Thyroid gland (tissue), 4 donors: ENCODE data around the gene SETX. TPM values are rescaled to one million over a fixed set of nuclear protein-coding genes. Genes with fewer than 3 reads are reported as not detected.

Source experiments
- DNase-seq, 2 donors: peaks; one replicate each; pipeline ENCODE4 v3.0.0-alpha.2; 2019
- H3K27ac ChIP-seq, 3 donors: fragments of 200-600 bp; sonication (generic); 1 replicate in 2 of 3; 2 replicates in 1 of 3; pipeline ENCODE4 v1.5.1; 2016 to 2019; ENCODE audit warnings: mild to moderate bottlenecking in 1 of 3, moderate library complexity in 1 of 3
- H3K27me3 ChIP-seq: fragments of 200-600 bp; sonication (generic); one replicate; pipeline ENCODE4 v1.5.1; 2019
- H3K36me3 ChIP-seq, 2 donors: fragments of 200-600 bp; sonication (generic); one replicate each; pipeline ENCODE4 v1.5.1; 2016 to 2019
- H3K4me1 ChIP-seq, 2 donors: fragments of 200-600 bp; sonication (generic); one replicate each; pipeline ENCODE4 v1.5.1; 2017 to 2019
- H3K4me3 ChIP-seq, 3 donors: fragments of 200-600 bp; sonication (generic); replicated peaks in 1 of 3; 1 replicate in 2 of 3; 2 replicates in 1 of 3; pipeline ENCODE4 v1.5.1; 2016; ENCODE audit warnings: mild to moderate bottlenecking in 1 of 3
- H3K9me3 ChIP-seq: fragments of 200-600 bp; sonication (generic); one replicate; pipeline ENCODE4 v1.5.1; 2017
- POLR2A ChIP-seq, 2 donors: fragments of 450-650 bp; IDR thresholded peaks; one replicate each; pipeline ENCODE4 v1.6.1; 2017; ENCODE audit warnings: antibody characterized with exemption in 2 of 2, mild to moderate bottlenecking in 2 of 2, moderate library complexity in 1 of 2
- WGBS, 2 donors: methylation state at CpG; one replicate each; pipeline ENCODE4 v1.1.5; 2017; 5-methylcytosine and 5-hydroxymethylcytosine counted together
- intact Hi-C: fragments of 100-400 bp; cut with DNase I; formaldehyde crosslinking; loops from one replicate; pipeline ENCODE4 v1.15.1; 2023
- total RNA-seq, 4 donors: library from RNA; depleted of rRNA; stranded (reverse); fragments of >200 nt; gene quantifications; one replicate each; pipeline ENCODE4 v1.2.3, GENCODE V29; 2016
- TF ChIP-seq, protein P1 (sequence below), 6 experiments: fragments of 200-600 bp in 3 of 6; fragments of 450-650 bp in 3 of 6; sonication (generic) in 3 of 6; IDR thresholded peaks; one replicate each; pipeline ENCODE4 v1.5.1; 2016 to 2019; ENCODE audit warnings: antibody characterized with exemption in 6 of 6, mild to moderate bottlenecking in 2 of 6, inconsistent platforms in 1 of 6, moderate library complexity in 1 of 6

The SETX gene
- total RNA-seq, 4 donors from 2014 or later = 132 to 192 (median 170) TPM

DNA sequence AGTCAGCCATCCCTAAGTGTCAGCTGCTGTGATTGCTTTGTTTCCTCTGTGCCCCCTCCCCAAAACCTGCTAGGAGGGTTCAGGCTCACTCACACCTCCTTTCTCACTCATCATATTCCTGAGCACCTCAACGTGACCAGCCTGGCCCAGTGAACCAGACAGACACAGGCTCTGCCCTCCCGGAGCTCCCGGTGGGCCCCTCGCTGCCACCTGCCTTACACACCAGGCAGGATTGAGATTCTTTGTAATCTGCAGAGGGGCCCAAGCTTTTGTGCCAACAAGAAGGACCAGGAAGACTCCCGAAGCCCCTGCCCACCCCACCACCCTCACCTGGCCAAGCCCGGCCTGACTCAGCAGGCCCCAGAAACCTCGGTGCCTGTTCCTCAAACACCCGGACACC lies 105.1 kb downstream of the SETX start:
- H3K36me3 ChIP-seq = no peaks in the 10 kb centered on the region
- H3K27me3 ChIP-seq = no peaks in the 10 kb centered on the region
- intact Hi-C loops = no loop called here
- DNase-seq = no peak
- peaks cover 0 to 9% of the 10 kb centered on the region in 2 donors for H3K4me1 ChIP-seq
- H3K4me3 ChIP-seq = no peak overlapping the region
- 52 to 66% methylated on average over 8 of the region's 8 CpGs for WGBS, 2 donors
- TF ChIP-seq POLR2A (IDR thresholded peaks at IDR 0.05) = no peak
- TF ChIP-seq, protein P1, sequence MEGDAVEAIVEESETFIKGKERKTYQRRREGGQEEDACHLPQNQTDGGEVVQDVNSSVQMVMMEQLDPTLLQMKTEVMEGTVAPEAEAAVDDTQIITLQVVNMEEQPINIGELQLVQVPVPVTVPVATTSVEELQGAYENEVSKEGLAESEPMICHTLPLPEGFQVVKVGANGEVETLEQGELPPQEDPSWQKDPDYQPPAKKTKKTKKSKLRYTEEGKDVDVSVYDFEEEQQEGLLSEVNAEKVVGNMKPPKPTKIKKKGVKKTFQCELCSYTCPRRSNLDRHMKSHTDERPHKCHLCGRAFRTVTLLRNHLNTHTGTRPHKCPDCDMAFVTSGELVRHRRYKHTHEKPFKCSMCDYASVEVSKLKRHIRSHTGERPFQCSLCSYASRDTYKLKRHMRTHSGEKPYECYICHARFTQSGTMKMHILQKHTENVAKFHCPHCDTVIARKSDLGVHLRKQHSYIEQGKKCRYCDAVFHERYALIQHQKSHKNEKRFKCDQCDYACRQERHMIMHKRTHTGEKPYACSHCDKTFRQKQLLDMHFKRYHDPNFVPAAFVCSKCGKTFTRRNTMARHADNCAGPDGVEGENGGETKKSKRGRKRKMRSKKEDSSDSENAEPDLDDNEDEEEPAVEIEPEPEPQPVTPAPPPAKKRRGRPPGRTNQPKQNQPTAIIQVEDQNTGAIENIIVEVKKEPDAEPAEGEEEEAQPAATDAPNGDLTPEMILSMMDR (IDR thresholded peaks at IDR 0.05) = no peak
- H3K27ac ChIP-seq = peak overlapping the region in 1 of 3 donors; percentile 21
- H3K9me3 ChIP-seq = no peaks in the 10 kb centered on the region

DNA sequence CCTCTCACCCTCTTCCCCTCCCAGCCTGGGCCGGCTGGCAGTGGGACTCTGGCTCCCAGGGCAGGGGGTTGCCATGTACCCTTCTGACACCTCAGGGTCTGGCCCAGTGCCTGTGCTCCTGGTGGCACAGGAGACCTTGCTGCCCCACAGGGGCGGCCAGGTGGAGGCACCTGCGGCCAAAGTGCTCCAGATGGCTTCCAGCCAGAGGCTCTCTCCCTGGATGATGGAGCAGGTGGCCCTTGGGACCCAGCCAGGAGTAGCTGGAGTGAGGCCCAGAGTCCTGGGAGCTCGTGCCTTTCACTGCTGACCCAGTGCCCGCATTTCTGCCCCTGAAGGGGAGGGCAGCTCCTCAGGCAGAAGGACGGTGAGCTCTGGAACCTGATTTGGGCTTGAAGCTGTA lies 105.7 kb downstream of the SETX start:
- peak overlapping the region in 1 of 3 donors; percentile 21 for H3K27ac ChIP-seq
- 26 to 50% methylated on average over 3 to 4 of the region's 6 CpGs for WGBS, 2 donors
- H3K4me3 ChIP-seq = no peak overlapping the region
- no peaks in the 10 kb centered on the region for H3K9me3 ChIP-seq
- peaks cover 0 to 9% of the 10 kb centered on the region in 2 donors for H3K4me1 ChIP-seq
- no peaks in the 10 kb centered on the region for H3K27me3 ChIP-seq
- TF ChIP-seq POLR2A (IDR thresholded peaks at IDR 0.05) = no peak
- TF ChIP-seq, protein P1 (IDR thresholded peaks at IDR 0.05) = no peak
- intact Hi-C loops = no loop called here
- no peaks in the 10 kb centered on the region for H3K36me3 ChIP-seq
- DNase-seq = peak; percentile 99

DNA sequence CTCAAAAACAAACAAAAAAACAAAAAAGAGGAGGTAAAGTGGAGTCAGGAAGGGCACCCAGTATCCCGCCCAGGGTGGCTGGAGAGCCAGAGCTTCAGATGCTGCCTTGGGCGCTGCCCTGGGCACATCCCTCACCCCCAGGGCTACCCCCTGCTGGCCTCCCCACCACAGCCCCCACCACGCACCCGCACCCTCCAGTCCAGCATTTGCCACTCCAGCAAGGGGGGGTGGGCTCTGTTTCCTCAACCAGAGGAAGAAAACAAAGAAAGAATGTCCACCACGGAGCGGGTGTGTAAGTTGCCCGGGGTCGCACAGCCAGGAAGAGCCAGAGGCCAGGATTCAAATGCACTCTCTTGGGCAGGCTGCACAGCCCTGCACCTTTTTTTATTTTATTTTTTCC lies 106.8 kb downstream of the SETX start:
- Histone ChIP-seq H3K4me1 (peaks cover 0 to 9% of the 10 kb centered on the region in 2 donors), H3K9me3 (no peaks in the 10 kb centered on the region), H3K36me3 (no peaks in the 10 kb centered on the region), H3K4me3 (no peak overlapping the region), H3K27ac (no peak overlapping the region), H3K27me3 (no peaks in the 10 kb centered on the region)
- TF ChIP-seq, protein P1 (IDR thresholded peaks at IDR 0.05) = no peak
- no peak for TF ChIP-seq POLR2A (IDR thresholded peaks at IDR 0.05)
- intact Hi-C loops = no loop called here
- DNase-seq = no peak
- WGBS, 2 donors = 72 to 73% methylated on average over 8 of the region's 8 CpGs

DNA sequence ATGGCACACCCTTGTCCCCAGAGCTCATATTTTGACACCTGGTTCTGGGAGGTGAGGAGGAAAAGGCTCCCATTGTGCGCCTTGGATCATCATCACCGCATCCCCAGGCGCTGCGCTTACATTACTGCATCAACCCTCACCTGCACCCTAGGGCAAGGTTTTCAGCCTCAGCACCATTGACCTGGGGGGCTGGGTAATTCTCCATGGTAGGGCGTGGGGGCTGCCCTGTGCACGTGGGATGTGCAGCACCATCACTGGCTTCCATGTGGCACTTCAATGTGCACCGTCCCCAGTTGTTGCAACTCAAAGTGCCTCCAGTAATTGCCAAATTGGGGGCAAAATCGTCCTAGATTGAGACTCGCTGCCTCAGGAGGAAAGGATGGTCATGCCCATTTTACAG lies 109.3 kb downstream of the SETX start:
- Histone ChIP-seq H3K36me3 (no peaks in the 10 kb centered on the region), H3K4me1 (peaks cover 10 to 22% of the 10 kb centered on the region in 2 donors), H3K27me3 (no peaks in the 10 kb centered on the region), H3K9me3 (no peaks in the 10 kb centered on the region), H3K27ac (no peak overlapping the region), H3K4me3 (no peak overlapping the region)
- 87 to 88% methylated on average over 9 of the region's 9 CpGs for WGBS, 2 donors
- TF ChIP-seq, protein P1 (IDR thresholded peaks at IDR 0.05) = no peak
- TF ChIP-seq POLR2A (IDR thresholded peaks at IDR 0.05) = no peak
- DNase-seq = no peak
- intact Hi-C loops = no loop called here

DNA sequence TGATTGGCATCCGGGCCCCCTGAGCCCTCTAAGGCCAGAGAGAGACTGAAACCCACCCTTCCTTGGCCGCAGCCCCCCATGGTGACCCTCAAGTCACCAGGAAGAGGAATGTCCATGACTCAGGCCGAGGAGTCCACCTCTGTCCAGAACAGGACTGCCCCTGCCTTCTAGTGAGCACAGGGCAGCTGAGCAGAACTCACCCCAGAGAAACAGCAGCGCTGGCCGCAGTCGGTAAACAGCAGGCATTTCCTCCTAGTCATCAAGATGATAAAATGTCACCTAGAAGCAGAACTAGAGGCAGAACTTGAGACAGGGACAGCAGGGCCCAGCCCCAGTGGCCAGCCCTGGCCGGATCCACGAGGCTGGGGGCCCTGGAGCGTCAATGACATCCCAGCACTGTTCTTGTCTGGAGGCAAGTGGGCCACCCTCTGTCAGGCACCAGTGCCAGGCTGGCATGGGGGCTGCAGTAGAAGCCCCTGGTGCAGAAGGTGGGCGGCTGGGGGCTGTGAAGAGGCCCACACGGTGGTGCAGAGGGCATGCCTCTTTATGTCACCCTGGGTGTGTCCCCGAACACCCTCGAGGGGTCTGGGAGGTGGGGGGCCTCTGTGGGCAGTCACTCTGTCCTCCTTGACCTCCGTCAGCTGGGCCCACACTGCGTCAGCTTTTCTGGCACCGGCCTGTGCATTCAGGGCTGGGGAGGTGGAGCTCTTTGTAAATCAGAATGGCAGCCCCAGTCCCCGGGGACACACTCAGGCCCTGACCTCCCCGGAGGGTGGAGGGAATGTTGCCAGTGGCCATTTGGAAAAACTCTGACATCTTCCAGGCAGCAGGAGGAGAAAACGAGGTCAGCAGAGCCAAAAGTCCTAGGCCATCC lies 110.0 kb downstream of the SETX start:
- Histone ChIP-seq H3K27ac (no peak overlapping the region), H3K27me3 (no peaks in the 10 kb centered on the region), H3K4me1 (peaks cover 10 to 22% of the 10 kb centered on the region in 2 donors), H3K9me3 (no peaks in the 10 kb centered on the region), H3K4me3 (no peak overlapping the region), H3K36me3 (no peaks in the 10 kb centered on the region)
- peak in 1 of 2 donors; percentile 46 for DNase-seq
- WGBS, 2 donors = 63 to 67% methylated on average over 9 to 14 of the region's 19 CpGs
- intact Hi-C loops = no loop called here
- no peak for TF ChIP-seq POLR2A (IDR thresholded peaks at IDR 0.05)
- TF ChIP-seq, protein P1 (IDR thresholded peaks at IDR 0.05) = no peak
